ENCODE data around the gene ZNF280C.
"Not testable (repeated sequence)": the region's sequence is repeated elsewhere in the genome, so short reads cannot be mapped to it uniquely, and the experiment has no call there.

The ZNF280C gene

DNA sequence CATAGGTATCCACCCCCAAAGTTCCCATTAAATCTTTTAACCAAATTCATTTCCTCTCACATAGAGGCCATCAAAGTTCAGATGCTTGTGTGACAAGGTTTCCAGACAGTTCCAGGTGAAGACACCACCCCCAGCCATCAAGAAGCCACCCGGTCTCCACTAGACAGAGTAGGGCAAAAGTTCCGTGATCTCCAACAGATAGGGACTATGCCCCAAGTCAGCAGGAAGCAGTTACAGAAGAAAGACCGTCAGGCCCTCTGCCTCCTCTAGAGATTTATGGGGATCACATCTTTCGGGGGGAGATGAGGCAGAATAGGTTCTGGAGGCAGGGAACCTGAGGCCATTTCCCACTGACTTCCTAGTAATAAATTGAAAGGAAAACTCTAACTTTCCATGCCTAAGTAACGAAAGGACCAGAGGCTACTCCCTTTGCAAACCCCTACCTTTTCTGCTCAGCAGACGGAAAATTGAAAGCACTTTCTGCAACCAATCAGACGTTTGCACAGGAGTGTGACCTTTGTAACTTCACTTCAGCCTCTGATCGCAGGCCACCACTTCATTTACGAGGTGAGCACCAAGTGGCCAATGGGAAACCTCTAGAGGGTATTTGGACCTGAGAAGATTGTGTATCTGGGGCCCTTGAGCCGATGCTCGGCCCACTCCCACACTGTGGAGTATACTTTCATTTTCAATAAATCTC lies 18.5 kb upstream of the ZNF280C start:
- no peaks in the 10 kb centered on the region; the same call in 1 of the 2 replicates for H3K9me3 ChIP-seq (ENCODE audit: control insufficient read depth, insufficient read depth, low read length)
- no peaks in the 10 kb centered on the region for H3K27me3 ChIP-seq (ENCODE audit: control insufficient read depth, insufficient read depth, low read length)
- H3K27ac ChIP-seq (ENCODE audit: low read length): no peak overlapping the region
- DNase-seq (ENCODE audit: low read depth, low spot score): no peak
- WGBS (ENCODE audit: insufficient coverage, insufficient read length): no CpG with 5 or more reads among the region's 11 CpGs
- no peaks in the 10 kb centered on the region for H3K36me3 ChIP-seq (ENCODE audit: control insufficient read depth, insufficient read depth, low read length)
- no peaks in the 10 kb centered on the region for H3K4me1 ChIP-seq (ENCODE audit: control insufficient read depth, insufficient read depth, low read length)
- no peak overlapping the region for H3K4me3 ChIP-seq (ENCODE audit: low read length)

DNA sequence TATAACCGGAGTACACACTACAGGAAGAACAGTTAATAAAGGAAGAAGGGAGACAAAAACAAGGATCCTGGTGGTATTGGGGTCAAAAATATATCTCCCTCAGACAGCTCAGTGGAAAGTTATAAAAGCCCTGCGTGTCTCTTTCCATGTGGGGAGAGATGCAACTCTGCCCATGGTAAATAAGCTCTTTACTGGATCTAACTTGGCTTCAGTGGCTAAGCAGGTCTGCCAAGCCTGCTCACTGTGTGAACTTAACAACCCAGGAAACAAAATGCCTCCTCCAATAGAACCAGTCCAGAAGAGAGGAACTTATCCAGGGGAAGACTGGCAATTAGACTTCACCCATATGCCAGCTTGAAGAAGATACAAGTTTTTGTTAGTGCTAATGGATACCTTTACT lies 17.0 kb upstream of the ZNF280C start:
- Histone ChIP-seq H3K27me3 (ENCODE audit: control insufficient read depth, insufficient read depth, low read length) (no peaks in the 10 kb centered on the region), H3K27ac (ENCODE audit: low read length) (no peak overlapping the region), H3K9me3 (ENCODE audit: control insufficient read depth, insufficient read depth, low read length) (no peaks in the 10 kb centered on the region; the same call in 1 of the 2 replicates), H3K36me3 (ENCODE audit: control insufficient read depth, insufficient read depth, low read length) (no peaks in the 10 kb centered on the region), H3K4me3 (ENCODE audit: low read length) (no peak overlapping the region), H3K4me1 (ENCODE audit: control insufficient read depth, insufficient read depth, low read length) (no peaks in the 10 kb centered on the region)
- no CpG with 5 or more reads among the region's 2 CpGs for WGBS (ENCODE audit: insufficient coverage, insufficient read length)
- DNase-seq (ENCODE audit: low read depth, low spot score): no peak

DNA sequence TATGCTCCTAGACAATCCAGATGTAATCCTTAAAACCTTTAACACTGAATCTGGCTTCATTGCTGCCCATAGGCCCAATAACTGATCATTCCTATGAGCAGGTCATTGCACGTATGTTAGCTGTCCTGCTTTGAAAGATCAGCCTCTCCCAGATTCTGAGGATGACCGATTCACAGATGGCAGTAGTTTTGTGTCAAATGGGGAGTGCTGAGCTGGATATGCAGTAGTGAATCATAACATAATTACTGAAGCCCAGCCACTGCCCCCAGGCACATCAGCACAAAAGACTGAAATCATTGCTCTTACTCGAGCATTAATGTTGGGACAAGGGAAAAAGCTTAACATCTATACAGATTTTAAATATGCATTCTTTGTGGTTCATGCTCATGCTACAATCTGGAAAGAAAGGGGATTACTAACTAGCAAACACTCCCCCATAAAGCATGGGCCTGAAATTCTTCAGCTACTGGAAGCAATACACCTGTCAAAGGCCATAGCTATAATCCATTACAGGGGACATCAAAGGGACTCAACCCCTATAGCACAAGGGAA lies 16.4 kb upstream of the ZNF280C start:
- H3K27ac ChIP-seq (ENCODE audit: low read length): no peak overlapping the region
- no peaks in the 10 kb centered on the region for H3K27me3 ChIP-seq (ENCODE audit: control insufficient read depth, insufficient read depth, low read length)
- H3K4me3 ChIP-seq (ENCODE audit: low read length): no peak overlapping the region
- H3K4me1 ChIP-seq (ENCODE audit: control insufficient read depth, insufficient read depth, low read length): no peaks in the 10 kb centered on the region
- no peak for DNase-seq (ENCODE audit: low read depth, low spot score)
- no peaks in the 10 kb centered on the region for H3K36me3 ChIP-seq (ENCODE audit: control insufficient read depth, insufficient read depth, low read length)
- no peaks in the 10 kb centered on the region for H3K9me3 ChIP-seq (ENCODE audit: control insufficient read depth, insufficient read depth, low read length)
- WGBS (ENCODE audit: insufficient coverage, insufficient read length): no CpG with 5 or more reads among the region's 3 CpGs

DNA sequence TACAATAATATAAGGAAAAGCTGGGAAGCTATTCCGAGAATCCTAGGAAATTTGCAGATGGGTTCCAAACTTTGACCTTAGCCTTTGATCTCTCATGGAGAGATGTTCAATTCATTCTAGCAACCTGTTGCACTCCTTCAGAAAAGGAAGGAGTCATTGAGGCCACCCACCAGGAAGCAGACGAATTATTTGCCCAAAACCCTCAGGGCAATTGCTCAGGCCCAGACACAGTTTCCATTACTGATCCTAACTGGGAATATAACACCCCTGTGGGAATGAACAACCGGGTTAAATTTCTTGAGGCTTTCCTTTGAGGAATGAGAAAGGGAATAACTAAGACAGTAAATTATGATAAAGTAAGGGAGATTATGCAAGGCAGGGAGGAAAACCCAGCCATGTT lies 13.5 kb upstream of the ZNF280C start:
- Histone ChIP-seq H3K27ac (ENCODE audit: low read length) (no peak overlapping the region), H3K9me3 (ENCODE audit: control insufficient read depth, insufficient read depth, low read length) (no peaks in the 10 kb centered on the region), H3K27me3 (ENCODE audit: control insufficient read depth, insufficient read depth, low read length) (no peaks in the 10 kb centered on the region), H3K4me1 (ENCODE audit: control insufficient read depth, insufficient read depth, low read length) (no peaks in the 10 kb centered on the region), H3K4me3 (ENCODE audit: low read length) (no peak overlapping the region), H3K36me3 (ENCODE audit: control insufficient read depth, insufficient read depth, low read length) (no peaks in the 10 kb centered on the region)
- DNase-seq (ENCODE audit: low read depth, low spot score): no peak
- no CpG with 5 or more reads among the region's 3 CpGs for WGBS (ENCODE audit: insufficient coverage, insufficient read length)

DNA sequence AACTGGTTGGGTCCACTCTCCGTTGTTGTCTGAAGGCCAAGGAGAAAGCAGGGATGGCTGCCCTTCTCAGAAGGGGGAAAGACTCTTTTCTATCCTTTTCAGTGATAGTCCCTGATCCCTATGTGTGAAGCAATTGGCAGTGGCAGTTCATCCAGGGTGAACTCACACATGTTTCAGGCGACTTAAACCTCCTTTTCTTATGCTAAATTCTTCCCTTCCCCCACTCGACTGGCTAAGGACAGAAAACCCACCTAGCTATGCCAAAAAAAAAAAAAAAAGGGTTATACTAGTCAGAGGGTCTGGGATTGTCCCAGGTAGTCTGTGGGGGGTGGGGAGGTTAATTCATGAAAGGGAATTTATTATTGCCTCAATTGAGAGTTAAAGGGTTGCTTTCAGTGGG lies 12.2 kb upstream of the ZNF280C start:
- WGBS (ENCODE audit: insufficient coverage, insufficient read length): no CpG with 5 or more reads among the region's 3 CpGs
- H3K36me3 ChIP-seq (ENCODE audit: control insufficient read depth, insufficient read depth, low read length): no peaks in the 10 kb centered on the region
- no peaks in the 10 kb centered on the region for H3K27me3 ChIP-seq (ENCODE audit: control insufficient read depth, insufficient read depth, low read length)
- no peak overlapping the region for H3K4me3 ChIP-seq (ENCODE audit: low read length)
- H3K4me1 ChIP-seq (ENCODE audit: control insufficient read depth, insufficient read depth, low read length): no peaks in the 10 kb centered on the region
- H3K27ac ChIP-seq (ENCODE audit: low read length): no peak overlapping the region
- H3K9me3 ChIP-seq (ENCODE audit: control insufficient read depth, insufficient read depth, low read length): no peaks in the 10 kb centered on the region
- DNase-seq (ENCODE audit: low read depth, low spot score): peak; percentile 22

DNA sequence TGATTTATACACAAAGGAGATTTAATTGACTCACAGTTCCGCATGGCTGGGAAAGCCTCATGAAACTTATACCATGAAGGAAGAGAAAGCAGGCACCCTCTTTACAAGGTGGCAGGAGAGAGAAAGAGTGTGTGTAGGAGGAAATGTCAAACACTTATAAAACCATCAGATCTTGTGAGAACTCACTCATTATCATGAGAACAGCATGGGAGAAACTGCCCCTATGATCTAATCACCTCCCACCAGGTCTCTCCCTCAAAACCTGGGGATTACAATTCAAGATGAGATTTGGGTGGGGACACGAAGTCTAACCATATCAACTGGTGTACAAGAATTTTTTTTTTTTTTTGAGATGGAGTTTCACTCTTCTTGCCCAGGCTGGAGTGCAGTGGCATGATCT lies 3.6 kb upstream of the ZNF280C start:
- DNase-seq (ENCODE audit: low read depth, low spot score); H3K27me3 ChIP-seq (ENCODE audit: control insufficient read depth, insufficient read depth, low read length); H3K4me3 ChIP-seq (ENCODE audit: low read length); H3K9me3 ChIP-seq (ENCODE audit: control insufficient read depth, insufficient read depth, low read length); H3K4me1 ChIP-seq (ENCODE audit: control insufficient read depth, insufficient read depth, low read length); H3K36me3 ChIP-seq (ENCODE audit: control insufficient read depth, insufficient read depth, low read length); H3K27ac ChIP-seq (ENCODE audit: low read length): not testable (repeated sequence)
- WGBS (ENCODE audit: insufficient coverage, insufficient read length): no CpG with 5 or more reads among the region's 2 CpGs

DNA sequence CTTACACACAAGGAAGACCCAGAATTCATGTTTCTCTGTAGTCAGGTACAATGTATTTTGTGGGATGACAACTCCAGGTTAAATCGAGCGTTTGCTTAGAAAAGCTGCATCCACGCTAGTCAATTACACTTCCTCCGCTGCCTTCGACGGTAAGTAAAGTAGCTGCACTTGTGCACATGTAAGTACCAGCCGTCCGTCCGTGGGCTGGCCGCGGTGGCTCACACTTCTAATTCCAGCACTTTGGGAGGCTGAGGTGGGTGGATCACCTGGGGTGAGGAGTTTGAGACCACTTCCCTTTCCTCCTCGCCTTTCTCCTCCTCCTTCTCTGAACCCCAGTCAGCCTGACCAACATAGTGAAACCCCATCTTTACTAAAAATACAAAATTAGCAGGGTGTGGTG lies 692 bp upstream of the ZNF280C start:
- DNase-seq (ENCODE audit: low read depth, low spot score); H3K4me3 ChIP-seq (ENCODE audit: low read length); H3K9me3 ChIP-seq (ENCODE audit: control insufficient read depth, insufficient read depth, low read length); H3K4me1 ChIP-seq (ENCODE audit: control insufficient read depth, insufficient read depth, low read length); H3K27ac ChIP-seq (ENCODE audit: low read length); H3K36me3 ChIP-seq (ENCODE audit: control insufficient read depth, insufficient read depth, low read length); H3K27me3 ChIP-seq (ENCODE audit: control insufficient read depth, insufficient read depth, low read length): not testable (repeated sequence)
- no CpG with 5 or more reads among the region's 12 CpGs for WGBS (ENCODE audit: insufficient coverage, insufficient read length)

DNA sequence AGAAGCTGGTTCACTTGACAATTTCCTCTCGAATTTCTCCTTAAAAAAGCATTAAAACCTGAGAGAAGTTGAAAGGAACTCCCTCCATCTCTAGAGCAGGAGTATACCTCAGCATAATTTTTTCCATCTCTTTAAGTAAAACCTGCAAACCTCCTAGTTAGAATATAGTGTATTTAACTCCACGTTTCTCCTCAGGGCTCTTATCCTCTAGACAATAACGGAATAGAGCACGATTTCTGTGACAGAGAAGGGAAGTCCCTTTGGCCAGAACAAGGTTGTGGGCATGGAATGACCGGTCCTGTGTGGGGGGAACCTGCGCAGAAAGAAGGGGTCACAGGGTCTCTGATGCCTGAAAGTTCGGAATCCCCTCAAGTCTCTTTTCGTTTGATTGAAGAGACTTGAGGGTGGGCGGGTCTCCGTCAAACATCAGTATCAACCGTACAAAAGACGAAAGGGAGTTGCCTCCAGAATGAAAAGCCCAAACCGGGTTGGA lies 697 bp downstream of the ZNF280C start:
- Histone ChIP-seq H3K36me3 (ENCODE audit: control insufficient read depth, insufficient read depth, low read length) (no peaks in the 10 kb centered on the region), H3K4me1 (ENCODE audit: control insufficient read depth, insufficient read depth, low read length) (no peaks in the 10 kb centered on the region), H3K4me3 (ENCODE audit: low read length) (peak overlapping the region; percentile 55; the same call in 1 of the 2 replicates), H3K27me3 (ENCODE audit: control insufficient read depth, insufficient read depth, low read length) (no peaks in the 10 kb centered on the region), H3K9me3 (ENCODE audit: control insufficient read depth, insufficient read depth, low read length) (no peaks in the 10 kb centered on the region), H3K27ac (ENCODE audit: low read length) (no peak overlapping the region)
- DNase-seq (ENCODE audit: low read depth, low spot score): no peak
- WGBS (ENCODE audit: insufficient coverage, insufficient read length): no CpG with 5 or more reads among the region's 13 CpGs

DNA sequence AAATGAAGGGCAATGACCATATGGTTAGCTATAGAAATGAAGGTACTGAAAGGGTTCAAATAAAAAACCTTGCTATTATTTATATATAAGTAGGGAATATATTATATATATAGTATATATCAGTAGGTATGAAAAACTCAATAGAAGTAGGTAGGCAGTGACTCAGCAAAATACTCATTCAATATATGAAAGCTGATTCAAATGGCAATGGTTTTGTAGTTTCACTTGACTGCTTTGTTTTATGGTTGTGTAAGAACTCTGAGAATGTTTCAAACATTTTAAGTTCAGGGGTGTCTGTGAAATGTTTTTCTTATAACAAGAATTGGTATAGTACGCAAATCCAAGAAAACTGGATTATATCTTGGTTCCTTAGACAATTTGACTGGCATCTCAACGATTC lies 4.1 kb downstream of the ZNF280C start:
- DNase-seq (ENCODE audit: low read depth, low spot score): no peak
- Histone ChIP-seq H3K9me3 (ENCODE audit: control insufficient read depth, insufficient read depth, low read length) (no peaks in the 10 kb centered on the region), H3K4me3 (ENCODE audit: low read length) (no peak overlapping the region), H3K27ac (ENCODE audit: low read length) (no peak overlapping the region), H3K27me3 (ENCODE audit: control insufficient read depth, insufficient read depth, low read length) (no peaks in the 10 kb centered on the region), H3K4me1 (ENCODE audit: control insufficient read depth, insufficient read depth, low read length) (no peaks in the 10 kb centered on the region), H3K36me3 (ENCODE audit: control insufficient read depth, insufficient read depth, low read length) (no peaks in the 10 kb centered on the region)
- no CpG with 5 or more reads among the region's 2 CpGs for WGBS (ENCODE audit: insufficient coverage, insufficient read length)

DNA sequence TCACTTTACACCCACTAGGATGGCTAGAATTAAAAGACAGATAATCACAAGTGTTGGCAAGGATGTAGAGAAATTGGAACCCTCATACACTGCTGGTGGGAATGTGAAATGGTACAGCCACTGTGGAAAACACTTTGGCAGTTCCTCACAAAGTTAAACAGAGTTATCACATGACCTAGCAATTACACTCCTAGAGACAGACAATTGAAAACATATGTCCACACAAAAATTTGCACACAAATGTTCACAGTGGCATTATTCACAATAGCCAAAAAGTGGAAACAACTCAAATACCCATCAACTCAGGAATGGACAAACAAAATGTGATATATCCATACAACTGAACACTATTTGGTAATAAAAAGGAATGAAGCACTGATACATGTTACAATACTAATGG lies 5.7 kb downstream of the ZNF280C start:
- Histone ChIP-seq H3K4me3 (ENCODE audit: low read length) (no peak overlapping the region), H3K27ac (ENCODE audit: low read length) (no peak overlapping the region), H3K9me3 (ENCODE audit: control insufficient read depth, insufficient read depth, low read length) (no peaks in the 10 kb centered on the region), H3K27me3 (ENCODE audit: control insufficient read depth, insufficient read depth, low read length) (no peaks in the 10 kb centered on the region), H3K36me3 (ENCODE audit: control insufficient read depth, insufficient read depth, low read length) (no peaks in the 10 kb centered on the region), H3K4me1 (ENCODE audit: control insufficient read depth, insufficient read depth, low read length) (no peaks in the 10 kb centered on the region)
- DNase-seq (ENCODE audit: low read depth, low spot score): no peak

DNA sequence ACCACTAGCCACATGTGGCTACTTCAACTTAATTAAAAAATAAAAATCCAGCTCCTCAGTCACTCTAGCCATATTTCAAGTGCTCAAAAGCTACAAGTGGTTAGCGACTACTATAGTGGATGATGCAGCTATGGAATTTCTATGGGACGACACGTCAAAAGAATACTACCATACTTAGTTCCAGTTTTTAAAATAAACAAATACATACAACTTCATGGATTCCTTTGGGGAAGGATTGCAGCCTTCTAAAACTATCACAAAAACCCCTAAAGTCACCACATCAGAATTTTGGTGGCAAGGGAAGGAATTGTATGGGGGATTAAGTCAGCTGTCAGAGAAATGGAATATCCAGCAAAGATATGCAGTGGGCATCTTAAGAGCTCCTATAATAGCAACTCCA lies 6.5 kb downstream of the ZNF280C start:
- Histone ChIP-seq H3K27me3 (ENCODE audit: control insufficient read depth, insufficient read depth, low read length) (no peaks in the 10 kb centered on the region), H3K36me3 (ENCODE audit: control insufficient read depth, insufficient read depth, low read length) (no peaks in the 10 kb centered on the region), H3K4me3 (ENCODE audit: low read length) (no peak overlapping the region), H3K4me1 (ENCODE audit: control insufficient read depth, insufficient read depth, low read length) (no peaks in the 10 kb centered on the region), H3K27ac (ENCODE audit: low read length) (no peak overlapping the region), H3K9me3 (ENCODE audit: control insufficient read depth, insufficient read depth, low read length) (no peaks in the 10 kb centered on the region)
- no peak for DNase-seq (ENCODE audit: low read depth, low spot score)
- WGBS (ENCODE audit: insufficient coverage, insufficient read length): no CpG with 5 or more reads among the region's 3 CpGs
